NCI-H82 treated with DMSO at 0.1 percent for 48 hours (cell line): ENCODE measurements around the gene TRAPPC6A.

Source experiments
- DNase-seq: peaks from one replicate; lab custom pipeline; 2025; ENCODE audit not compliant: unreplicated experiment; lab: John Stamatoyannopoulos, UW

The TRAPPC6A gene

DNA sequence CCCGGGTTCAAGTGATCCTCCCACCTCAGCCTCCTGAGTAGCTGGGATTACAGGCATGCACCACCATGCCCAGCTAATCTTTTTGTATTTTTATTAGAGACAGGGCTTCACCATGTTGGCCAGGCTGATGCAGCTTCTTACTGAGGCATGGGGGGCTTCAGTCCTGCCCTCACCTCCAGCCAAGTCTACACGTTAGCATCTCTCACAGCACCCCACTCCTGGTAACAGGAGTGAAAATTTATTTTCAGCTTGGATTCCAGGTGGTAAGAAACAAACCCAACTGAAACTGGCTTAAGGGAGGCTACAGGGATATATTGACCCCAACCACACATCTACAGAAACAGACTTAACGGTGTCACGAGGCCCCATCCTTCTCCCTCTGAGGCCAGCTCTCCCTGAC lies 27.9 kb downstream of the TRAPPC6A start:
- DNase-seq = no peak

DNA sequence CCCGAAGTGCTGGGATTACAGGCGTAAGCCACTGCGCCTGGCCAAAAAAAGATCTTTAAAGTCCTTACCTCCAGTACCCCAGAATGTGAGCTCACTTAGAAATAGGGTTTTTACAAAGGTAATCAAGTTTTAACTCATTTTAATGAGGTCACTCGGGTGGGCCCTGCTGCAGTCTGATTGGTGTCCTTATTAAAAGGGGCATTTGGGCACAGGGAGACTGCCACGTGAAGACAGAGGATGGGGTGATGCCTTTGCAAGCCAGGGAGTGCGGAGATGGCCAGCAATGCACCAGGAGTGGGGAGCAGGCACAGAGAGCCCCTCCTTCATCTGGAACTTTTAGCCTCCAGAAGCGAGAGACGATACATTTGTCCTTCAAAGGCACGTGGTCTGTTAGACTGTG lies 28.9 kb downstream of the TRAPPC6A start:
- DNase-seq = no peak

DNA sequence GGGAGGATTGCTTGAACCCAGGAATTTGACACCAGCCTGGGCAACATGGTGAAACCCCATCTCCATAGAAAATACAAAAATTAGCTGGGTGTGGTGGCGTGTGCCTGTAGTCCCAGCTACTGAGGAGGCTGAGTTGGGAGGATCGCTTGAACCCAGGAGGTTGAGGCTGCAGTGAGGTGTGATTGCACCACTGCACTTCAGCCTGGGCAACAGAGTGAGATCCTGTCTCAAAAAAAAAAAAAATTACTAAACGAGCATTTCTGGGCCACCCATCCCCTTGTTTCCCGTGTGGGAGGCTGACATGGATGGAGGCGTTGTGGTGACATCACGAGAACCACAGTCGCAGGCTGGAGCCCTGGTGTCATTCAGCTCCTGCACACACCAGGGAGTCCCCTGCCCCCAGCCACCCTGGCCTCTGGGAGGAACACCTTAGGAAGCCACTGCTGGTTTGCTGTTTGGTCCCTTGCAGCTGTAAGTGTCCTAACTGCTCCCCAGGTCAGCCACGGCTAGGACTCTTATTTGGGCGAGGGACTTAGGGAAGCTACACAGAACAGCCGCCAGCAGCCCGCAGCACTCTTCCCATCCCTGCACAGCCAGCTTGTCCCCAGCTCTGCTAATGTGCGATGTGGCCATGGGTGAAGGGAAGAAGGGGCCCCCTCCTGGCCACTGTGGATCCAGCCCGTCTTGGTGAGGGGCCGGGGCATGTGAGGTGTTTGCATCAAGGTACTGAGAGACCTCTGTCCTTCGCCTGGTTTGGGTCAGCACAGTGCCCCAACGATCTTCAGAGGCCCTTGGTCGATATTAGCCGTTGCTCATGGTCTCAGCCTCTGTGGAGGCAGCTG lies 30.0 kb downstream of the TRAPPC6A start:
- no peak for DNase-seq

DNA sequence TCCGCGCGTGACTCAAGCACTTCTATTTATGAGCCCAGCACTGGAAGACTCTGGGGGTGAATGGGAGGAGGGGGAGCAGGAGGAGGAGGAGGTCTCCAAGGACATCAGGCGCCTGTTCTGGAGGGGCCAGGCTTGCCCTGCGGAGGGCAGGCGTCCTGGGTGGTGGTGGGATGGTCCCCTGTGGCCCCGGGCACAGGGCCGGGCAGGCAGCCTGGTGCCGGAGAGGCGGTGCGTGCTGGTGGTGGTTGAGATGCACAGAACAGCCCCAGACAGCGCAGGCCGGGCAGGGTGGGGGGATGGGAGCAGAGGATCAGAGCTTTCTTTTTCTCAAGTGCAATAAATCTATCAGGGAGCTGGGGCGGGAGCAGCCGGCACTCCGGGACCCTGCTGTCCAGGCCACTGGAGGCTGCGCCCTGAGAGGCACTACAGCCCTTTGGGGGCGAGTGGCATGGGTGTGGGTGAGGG lies 31.3 kb downstream of the TRAPPC6A start:
- DNase-seq = no peak

DNA sequence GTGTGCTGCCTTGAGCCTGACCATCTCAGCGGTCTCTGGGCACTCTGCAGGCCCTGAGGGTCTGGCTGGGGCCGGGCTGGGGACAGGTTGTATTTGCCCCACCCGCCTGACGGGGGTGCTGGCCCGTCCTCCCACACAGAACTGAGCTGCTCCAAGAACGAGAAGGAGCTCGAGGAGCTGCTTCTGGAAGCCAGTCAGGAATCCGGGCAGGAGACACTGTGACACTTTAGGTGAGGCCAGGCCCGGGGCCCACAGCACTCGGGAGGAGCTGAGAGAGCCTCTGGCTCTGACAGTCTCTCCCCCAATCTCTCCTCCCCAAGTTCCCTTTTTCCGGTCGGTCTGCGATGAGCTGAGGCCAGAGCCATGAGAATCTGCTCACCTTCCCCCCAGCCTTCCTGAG lies 31.8 kb downstream of the TRAPPC6A start:
- DNase-seq = no peak

DNA sequence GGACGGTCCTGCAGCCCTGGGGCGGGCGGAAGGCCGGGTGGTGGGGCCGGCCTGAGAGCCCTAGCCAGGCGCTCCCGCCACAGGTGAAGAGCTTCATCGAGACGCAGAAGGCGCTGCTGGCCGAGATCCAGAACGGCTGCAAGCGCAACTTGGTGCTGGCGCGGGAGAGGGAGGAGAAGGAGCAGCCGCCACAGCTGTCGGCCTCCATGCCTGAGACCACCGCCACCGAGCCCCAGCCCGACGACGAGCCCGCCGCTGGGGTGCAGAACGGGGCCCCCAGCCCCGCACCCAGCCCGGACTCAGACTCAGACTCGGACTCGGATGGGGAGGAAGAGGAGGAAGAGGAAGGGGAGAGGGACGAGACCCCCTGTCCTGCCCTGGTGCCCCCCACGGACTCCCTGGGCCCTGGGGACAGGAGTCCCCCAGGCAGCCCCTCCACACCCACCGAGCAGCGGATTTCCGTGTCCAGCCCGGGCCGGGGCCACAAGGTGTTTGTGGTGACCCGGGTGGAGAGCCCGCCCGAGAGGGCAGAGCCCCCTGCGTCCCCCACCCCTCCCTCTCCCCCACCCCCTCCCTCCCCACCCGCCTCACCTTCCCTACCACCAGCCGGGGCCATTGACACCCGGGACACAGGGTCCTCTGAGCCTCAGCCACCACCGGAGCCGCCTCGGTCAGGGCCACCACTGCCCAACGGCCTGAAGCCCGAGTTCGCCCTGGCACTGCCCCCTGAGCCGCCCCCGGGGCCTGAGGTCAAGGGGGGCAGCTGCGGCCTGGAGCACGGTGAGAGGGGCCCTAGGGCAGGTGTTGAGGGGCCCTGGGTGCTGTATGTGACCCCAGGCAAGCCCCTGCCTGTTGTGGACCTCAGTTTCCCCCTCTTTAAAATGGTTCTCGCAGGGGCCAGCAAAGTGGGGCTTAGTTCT lies 32.5 kb downstream of the TRAPPC6A start:
- DNase-seq = no peak

DNA sequence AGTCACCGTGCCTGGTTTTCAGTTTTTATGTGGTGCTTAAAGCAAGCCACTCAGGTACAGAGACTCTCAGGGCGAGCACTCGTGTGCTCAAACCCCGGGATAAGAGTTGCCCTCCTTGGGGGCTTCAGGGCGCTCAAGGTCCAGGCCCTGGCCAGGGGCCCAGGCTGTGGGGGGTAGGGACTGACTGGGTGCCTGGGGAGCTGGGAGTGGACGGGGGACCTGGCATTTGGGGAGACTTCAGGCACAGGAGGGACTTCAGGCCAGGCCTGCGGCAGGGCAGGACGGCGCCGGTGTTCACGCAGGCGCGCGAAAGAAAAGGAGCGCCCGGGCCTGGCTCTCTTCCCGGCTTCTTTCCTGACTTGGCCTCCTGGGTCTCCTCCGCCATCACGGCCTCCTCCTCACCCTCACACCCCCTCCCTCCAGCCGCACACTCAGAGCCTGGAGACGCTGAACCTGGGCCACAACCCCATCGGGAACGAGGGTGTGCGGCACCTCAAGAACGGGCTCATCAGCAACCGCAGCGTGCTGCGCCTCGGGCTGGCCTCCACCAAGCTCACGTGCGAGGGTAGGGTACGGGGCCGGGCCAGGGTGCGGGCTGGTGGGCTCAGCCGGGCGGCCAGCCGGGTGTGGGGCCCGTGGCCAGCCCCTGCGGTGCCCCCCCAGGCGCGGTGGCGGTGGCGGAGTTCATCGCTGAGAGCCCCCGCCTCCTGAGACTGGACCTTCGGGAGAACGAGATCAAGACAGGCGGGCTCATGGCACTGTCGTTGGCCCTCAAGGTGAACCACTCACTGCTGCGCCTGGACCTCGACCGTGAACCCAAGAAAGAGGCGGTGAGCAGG lies 33.4 kb downstream of the TRAPPC6A start:
- no peak for DNase-seq

DNA sequence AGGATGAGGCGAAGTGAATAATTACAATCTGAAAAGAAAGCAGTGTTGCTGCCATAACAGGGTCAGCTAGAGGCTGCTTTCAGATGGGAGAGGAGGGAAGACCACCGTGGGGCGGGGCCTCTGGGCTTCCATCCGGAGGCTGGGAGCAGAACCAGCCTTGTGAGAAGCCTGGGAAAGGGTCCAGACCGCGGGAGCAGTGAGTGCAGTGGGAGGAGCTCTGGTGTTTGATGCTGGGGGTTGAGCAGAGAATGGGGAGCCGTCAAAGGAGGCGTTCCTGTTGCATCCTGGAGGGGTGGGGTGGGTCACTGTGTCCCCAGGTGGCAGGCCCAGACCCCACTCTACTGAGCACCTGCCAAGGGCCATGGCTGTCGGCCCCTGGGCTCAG lies 35.3 kb downstream of the TRAPPC6A start:
- DNase-seq = no peak

DNA sequence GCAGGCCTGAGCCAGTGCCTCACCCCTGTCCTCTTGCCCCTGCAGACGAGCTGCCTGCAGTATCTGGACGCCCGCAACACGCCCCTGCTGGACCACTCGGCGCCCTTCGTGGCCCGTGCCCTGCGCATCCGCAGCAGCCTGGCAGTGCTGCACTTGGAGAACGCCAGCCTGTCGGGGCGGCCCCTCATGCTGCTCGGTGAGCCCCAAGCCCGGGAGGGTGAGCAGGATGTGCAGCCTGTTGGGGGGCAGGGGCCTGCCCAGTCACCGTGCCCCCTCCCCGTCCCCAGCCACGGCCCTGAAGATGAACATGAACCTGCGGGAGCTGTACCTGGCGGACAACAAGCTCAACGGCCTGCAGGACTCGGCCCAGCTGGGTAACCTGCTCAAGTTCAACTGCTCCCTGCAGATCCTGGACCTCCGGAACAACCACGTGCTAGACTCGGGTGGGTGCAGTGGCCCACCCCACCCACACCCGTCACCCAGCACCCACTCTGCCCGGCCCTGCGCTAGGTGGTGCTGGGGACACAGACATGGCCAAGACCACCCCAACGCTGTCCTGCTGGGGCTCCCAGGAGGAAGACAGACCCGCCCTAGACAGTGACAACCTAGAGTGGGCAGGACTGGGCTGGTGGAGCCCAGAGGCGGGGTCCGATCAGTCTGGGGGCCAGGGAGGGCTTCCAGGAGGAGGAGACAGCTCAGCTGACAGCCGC lies 35.9 kb downstream of the TRAPPC6A start:
- no peak for DNase-seq

DNA sequence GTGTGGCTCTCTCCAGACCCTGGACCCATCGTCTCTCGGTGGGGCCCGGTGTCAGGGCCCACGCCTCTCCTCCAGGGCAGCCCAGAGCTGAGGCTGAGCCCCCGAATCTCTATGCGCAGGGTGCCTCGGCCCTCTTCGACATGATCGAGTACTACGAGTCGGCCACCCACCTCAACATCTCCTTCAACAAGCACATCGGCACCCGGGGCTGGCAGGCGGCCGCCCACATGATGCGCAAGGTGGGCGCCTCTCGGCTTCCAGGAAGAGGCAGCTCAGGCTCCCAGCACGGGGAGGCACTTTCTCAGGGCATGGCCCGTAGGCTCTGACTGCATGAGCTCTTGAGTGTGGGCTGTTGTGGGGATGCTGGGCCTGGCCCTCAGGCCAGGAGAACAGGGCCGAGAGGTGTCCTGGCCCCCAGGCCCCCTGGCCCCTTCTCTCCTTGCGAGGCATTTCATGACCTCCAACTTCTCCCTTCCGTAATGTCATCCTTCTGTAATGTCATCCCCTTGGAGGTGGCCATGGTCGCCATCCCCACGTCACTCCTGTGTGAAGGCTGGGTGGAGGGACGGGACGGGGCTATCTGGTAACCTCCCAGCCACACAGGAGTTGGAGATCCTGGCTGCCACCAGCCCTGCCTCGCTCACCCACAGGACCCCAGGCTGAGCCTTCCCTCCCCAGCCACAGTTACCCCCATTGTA lies 36.7 kb downstream of the TRAPPC6A start:
- no peak for DNase-seq

DNA sequence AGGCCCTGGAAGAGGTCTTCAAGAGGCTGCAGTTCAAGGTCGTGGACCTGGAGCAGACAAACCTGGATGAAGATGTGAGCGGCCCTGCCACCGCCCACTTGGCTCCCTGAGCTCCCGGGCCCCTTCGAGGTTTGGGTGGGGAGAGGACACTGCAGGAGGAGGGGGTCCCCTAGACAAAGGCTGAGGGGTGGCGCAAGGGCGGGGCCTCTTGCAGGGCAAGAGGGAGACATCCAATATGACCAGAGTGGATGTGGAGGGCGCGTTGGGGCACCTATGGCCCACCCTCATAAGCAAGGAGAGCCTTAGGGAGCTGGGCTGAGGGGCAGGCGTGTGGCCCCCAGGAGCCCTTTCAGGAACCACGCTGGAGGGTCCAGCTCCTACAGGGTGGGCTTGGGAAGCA lies 37.5 kb downstream of the TRAPPC6A start:
- no peak for DNase-seq

DNA sequence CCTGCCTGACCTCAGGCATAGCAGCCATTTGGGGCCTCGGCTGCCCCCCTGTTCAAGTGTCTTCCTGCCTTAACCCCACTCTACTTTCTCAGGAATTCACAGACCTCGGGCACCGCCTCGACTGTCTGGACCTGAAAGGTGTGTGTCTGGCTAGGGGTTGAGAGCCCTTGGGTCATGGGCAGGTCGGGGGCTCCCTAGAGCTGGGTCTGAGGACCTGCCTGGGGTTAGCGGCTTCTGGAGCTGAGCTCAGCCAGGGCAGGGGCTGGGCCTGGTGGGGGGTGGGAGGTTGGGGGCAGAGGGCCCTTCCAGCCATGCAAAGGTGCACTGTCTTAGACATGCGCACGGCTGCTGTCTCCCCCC lies 37.9 kb downstream of the TRAPPC6A start:
- no peak for DNase-seq

DNA sequence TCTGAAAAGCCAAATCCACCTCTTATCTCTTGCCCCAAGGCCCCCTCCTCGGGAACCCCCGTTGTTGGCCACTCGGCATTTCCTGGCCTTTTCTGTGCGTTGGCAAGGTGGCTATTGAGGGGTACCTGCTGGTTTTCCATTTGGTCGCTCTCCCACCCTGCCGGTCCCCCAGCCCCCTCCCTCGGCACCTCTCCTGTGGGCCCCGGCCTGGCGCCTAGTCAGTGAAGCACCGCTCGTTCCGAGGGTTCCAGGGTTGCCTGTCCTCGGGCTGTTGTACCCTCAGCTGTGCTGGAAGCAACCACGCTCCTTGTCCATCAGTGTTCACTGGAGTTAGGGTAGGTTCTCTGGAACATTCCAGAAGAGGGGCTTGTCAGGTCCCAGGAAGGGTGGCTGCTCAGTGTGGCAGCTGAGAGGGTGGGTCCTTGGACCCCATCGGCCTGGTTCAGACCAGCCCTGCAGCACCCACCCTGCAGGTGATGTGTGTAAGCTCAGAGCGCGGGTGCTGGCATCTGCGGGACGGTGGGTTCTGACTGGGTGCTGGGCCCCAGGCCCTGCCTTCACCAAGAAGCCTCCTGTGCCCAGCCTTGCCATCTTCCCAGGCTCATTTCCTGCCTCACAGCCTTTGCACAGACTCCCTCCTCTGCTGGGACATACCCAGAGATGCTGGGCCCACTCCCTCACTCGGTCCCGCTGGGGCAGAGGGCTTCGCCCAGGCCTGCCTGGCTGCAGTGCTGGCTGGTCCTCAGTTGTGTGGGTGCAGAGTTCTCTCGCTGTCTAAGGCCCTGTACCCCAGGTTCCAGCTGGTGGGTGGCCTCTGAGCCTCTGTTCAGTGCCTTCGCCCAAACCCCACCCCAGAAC lies 38.5 kb downstream of the TRAPPC6A start:
- DNase-seq = no peak

DNA sequence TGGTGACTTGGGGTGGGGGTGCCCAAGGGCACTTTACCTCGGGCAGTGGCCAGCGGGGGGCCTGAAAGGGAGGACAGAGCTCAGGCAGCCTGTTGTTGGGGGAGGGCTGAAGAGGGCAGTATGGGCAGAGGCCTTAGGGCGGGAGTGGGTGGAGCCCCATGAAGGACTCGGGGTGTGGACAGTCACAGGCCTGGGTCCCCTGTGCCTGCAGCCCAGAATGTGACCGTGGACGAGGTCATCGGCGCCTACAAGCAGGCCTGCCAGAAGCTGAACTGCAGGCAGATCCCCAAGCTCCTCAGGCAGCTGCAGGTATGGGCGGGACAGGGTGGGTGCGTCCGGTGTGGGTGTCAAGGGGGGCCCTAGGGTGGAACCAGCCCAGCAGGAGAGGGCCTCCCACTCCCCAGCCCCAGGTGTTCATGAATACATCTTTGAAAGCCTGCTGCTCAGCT lies 39.7 kb downstream of the TRAPPC6A start:
- DNase-seq = no peak

DNA sequence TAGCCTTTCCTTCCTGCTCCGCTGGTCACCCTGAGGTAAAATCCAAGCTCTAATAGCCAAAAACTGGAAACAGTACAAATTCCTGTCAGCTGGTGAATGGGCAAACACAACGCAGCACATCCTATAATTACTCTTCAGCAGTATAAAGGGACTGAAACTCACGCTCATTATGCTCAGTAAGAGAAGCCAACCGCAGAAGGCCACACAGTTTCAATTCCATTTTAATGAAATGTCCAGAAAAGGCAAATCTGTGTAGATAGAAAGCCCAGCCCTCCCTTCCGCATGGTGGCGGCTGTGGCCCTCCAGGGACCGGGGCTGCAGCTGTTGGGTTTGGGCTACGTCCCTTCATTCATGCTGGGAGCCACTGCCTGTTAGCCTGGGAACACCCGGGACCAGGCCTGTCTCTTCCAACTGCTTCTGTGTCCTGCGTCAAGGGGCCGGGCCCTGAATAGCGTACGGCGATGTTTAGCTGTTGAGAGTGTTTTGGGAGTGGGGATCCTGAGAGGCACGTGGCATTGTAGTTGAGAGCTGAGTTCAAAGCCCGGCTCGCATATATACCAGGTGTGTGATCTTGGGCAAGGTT lies 40.8 kb downstream of the TRAPPC6A start:
- DNase-seq = no peak

DNA sequence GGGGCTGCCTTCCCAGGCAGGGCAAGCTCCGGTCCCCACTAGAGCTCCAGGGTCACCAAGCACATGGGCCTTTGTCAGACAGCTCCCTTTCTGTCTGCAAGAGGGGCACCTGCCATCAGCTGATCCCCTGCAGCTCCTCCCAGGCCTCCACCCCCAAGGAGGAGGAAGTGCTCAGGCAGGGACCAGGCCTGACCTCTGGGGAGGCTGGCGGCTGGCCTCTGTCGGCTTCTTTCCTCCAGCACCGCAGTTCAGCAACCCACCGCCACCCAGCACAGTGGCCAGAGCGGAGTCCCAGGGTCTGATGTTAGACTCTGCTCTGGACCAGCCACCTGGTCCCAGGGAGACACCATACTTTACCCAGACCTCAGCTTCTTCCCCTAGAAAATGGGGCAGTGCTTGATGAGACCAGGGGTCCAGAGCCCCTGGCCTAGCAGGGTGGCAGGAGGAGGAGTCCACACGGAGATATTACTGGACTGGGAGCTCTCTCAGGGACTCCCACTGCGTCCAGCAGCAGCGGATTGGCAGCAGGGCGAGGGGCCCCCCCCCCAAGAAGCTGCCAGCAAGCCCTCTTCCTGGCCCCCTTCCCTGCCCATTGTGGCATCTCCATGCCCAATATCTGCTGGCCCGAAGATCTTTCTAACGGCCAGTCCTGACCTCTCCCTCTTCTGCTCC lies 41.4 kb downstream of the TRAPPC6A start:
- no peak for DNase-seq

DNA sequence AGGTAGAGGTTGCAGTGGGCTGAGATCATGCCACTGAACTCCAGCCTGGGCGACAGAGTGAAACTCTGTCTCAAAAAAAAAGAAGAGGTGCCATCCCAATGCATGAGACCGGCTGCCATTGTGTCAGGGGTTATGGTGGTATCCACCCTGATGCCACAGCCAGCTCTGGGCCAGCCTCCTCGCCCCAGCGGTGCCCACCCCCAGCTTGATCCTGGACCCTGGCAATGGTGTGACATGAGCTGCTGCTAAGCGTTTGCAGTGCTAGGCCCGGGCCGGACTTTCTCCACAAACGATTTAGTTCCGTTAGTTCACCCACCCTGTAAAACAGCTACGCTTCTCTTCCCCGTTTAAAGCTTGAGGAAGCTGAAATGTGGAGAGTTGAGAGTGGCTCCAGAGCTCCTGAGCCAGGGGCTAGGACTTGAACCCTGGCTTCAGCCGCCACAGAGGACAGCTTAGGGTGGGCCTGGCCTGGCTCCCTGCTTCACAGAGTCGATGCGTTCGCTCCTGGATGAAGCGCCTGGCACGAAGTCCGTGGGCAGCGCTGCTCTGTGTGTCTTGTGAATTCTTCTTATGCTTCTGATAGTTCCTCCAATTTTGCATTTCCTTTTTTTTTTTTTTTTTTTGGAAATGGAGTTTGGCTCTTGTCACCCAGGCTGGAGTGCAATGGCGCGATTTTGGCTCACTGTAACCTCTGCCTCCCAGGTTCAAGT lies 42.7 kb downstream of the TRAPPC6A start:
- DNase-seq = no peak
